GM19043 (cell line): ENCODE results near the gene RNF187.

Experiments
- ATAC-seq: cut with Tn5 transposase; IDR thresholded peaks from one replicate; pipeline ENCODE4 v1.9.1; 2021; ENCODE audit warnings: low read depth; ENCODE audit not compliant: unreplicated experiment

The RNF187 gene

GRCh38 chr1:228542981-228543380 lies 55.8 kb downstream of the RNF187 start:
- ATAC-seq, result no peak

DNA sequence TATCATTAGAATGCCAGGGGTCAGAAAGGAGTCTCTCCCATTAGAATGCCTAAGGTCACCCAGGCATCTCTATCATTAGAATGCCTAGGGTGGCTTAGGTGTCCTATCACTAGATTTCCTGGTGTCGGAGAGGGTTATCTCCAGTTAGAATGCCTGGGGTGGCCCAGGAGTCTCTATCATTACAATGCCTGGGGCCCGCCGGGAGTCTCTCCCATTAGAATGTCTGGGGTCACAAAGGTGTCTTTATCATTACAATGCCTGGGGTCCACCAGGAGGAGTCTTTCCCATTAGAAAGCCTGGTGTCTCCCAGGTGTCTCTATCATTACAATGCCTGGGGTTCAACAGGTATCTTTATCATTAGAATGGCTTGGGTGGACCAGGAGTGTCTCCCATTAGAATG lies 56.2 kb downstream of the RNF187 start:
- no peak for ATAC-seq

- no peak for ATAC-seq
These were observed 57.1 kb downstream of the RNF187 start for GRCh38 chr1:228544021-228544850.

DNA sequence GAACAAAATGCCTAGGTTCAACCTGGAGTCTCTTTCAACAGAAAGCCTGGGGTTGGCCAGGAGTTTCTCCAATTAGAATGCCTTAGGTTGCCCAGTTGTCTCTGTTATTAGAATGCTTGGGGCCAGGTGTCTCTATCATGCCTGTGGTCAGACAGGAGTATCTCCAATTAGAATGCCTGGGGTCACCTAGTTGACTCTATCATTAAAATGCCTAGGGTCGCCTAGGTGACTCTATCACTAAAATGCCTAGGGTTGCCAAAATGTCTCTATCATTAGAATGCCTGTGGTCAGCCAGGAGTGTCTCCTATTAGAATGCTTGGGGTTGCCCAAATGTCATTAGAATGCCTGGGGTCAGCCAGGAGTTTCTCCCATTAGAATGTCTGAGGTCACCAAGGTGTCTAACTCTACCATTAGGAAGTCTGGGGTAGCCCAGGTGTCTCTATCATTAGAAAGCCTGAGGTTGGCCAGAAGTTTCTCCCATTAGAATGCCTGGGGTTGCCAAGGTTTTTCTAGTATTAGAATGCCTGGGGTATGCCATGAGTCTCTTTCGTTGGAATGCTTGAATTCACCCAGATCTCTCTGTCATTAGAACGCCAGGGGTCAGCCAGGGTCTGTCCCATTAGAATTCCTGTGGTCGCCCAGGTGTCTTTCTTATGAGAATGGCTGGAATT lies 57.9 kb downstream of the RNF187 start:
- no peak for ATAC-seq
